ENCODE measurements around the gene CDK14.

The CDK14 gene

DNA sequence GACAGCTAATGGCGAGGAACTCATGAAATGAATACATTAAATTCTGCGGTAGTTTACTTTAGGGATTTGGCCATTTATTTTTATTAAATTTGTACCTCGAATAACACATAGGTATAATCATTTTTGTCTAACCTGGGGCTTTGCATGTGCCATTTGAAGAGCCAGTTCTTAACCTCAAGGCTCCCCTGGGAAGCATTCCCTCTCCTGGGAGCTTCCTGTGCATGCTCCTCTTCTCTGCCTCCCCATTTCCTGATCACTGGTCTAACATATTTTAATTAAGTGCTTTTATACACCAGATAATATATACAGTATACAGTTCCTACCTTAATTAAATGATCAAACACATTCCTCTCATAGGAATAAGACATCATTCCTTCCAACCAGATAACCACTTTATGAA lies 484.2 kb downstream of the CDK14 start:
- TF ChIP-seq ZNF274 (IDR thresholded peaks at IDR 0.05; ENCODE audit: low read depth, low read length), result no peak
- H3K4me3 ChIP-seq (ENCODE audit: low read length), result no peak overlapping the region

DNA sequence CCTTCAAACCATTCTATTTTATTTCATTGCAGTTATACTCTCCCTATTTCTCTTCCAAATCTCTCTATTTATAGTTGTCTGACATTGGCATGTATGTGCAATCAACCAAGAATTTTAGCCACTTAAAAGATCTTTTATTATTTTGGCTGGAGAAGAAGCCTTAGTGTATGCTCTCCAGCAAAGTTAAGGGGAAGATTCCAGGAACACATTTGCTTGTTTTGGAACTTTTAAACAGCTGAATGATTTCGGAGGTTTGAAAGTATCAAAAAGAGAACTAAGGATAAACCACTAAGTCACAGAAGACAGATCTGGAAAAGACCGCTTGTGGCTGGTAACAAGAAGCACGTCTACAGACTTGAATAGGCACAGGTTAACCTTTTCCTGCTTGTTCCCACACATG lies 485.9 kb downstream of the CDK14 start:
- TF ChIP-seq ZNF274 (IDR thresholded peaks at IDR 0.05; ENCODE audit: low read depth, low read length), result no peak
- no peak overlapping the region for H3K4me3 ChIP-seq (ENCODE audit: low read length)

DNA sequence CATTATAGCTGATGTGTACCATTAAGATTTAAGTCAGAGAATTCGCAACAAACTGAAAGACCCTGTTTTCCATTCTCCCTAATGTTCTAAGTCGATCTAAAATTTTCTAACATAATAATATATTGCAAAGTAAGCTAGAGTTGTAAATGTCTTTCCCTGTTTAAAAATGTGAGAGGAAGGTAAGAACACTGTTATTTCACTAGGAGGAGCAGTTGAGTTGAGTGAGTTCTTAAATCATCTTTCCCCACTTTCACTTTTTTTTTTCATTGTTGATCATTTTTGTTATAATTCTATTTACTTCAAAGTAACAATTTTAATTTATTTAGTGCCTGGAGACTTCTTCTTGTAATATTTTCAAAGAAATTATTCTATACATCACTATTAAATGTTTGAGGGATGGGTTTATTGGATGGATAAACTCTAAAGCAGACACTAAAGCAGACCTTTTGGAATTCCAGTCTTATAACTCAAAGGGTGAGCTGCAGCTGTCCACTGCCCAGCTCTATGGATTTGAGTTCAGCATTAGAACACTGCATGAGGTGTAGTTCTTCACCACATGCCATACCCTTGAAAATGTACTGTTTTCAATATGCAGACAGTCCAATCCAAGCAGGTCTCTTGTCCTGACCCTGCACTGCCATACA lies 486.9 kb downstream of the CDK14 start:
- H3K4me3 ChIP-seq (ENCODE audit: low read length), result no peak overlapping the region
- no peak for TF ChIP-seq ZNF274 (IDR thresholded peaks at IDR 0.05; ENCODE audit: low read depth, low read length)

DNA sequence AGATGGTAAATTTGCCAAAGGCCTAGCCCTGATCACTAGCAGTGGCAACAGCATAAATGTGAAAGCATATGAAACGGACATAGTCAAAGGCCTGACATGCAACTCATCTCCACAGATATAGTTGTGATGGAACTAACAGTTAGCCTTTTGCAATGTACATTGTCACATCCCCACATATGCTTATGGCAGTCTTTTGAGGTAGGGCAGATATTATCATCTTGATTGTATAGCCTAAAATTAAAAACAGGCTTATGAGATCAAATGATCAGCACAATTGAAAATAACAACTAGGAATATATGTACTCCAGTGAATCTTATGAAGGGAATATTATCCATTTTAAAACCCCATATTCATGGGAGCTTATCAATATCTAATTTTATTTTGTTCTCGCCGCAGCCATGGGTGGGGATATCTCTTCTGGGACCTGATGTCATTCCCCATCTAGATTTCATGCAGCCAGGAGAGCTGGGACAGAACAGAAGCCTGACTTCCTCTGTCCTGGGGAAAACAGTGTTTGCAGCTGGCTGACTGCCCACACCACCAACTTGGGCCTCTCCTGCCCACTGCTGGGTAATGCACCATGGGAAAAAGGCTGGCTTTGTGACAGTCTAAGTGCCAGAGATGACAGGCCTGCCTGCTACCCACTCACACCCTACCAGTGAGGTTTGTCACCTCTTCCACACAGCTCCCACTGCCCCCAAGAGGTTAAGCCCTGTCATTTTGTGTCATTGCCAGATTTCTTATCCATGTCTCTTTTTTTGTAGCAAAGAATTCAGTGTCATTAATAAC lies 487.9 kb downstream of the CDK14 start:
- no peak overlapping the region for H3K4me3 ChIP-seq (ENCODE audit: low read length)
- TF ChIP-seq ZNF274 (IDR thresholded peaks at IDR 0.05; ENCODE audit: low read depth, low read length), result no peak

DNA sequence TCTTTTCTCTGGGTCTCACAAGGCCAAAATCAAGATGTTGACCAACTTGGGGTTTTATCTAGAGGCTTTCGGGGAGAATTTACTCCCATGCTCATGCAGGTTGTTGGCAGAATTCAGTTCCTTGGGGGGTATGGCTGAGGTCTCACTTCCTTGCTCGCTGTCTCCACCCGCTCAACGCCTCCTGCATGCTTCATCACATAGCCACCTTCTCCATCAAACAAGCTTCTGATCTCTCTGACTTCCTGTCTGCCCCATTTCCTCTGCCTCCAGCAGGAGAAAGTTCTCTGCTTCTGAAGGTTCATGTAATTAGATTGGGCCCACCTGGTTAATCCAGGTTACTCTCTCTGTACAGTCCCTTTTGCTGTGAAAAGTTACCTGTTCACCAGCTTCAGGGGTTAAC lies 489.1 kb downstream of the CDK14 start:
- no peak for TF ChIP-seq ZNF274 (IDR thresholded peaks at IDR 0.05; ENCODE audit: low read depth, low read length)
- no peak overlapping the region for H3K4me3 ChIP-seq (ENCODE audit: low read length)

DNA sequence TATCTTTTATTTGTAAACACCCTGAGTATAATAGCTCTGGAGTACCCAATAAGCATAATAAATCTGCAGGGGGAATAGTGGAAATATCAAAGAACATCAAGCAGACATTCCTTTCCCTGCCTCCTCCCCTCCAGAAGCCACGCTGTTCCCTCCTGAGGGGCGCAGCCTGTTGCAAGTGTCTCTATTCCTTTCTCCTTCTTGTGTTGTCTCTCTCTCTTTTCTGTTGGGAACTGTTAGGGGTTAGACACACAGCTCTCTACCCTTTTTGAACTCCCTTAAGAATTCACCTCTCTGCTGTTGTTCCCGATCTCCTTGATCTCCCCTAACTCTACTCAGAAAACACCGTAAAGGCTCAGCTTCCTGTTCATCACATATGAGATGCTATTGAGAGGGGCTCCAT lies 490.1 kb downstream of the CDK14 start:
- TF ChIP-seq ZNF274 (IDR thresholded peaks at IDR 0.05; ENCODE audit: low read depth, low read length), result no peak

DNA sequence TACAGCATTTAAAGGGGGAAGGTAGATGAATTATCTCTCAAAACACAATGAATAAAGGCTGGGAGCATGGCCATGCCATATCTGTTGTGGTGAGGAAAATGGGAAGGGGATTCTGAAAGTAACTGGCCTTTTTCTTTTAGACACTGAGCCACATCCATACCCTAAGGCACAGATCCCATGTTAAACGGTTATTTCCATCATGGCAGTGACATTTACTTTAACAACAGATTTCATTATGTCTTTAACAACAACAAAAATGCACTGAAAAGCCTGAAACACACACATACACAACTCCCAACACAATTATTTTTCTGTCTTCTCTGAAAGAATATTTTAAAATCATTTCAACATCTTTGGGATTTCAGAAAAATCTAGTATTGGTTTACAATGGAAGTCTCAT lies 492.0 kb downstream of the CDK14 start:
- TF ChIP-seq ZNF274 (IDR thresholded peaks at IDR 0.05; ENCODE audit: low read depth, low read length), result no peak
- H3K4me3 ChIP-seq (ENCODE audit: low read length), result no peak overlapping the region

More for the DNA sequence above, 490.1 kb downstream of the CDK14 start:
- no peak overlapping the region for H3K4me3 ChIP-seq (ENCODE audit: low read length)

DNA sequence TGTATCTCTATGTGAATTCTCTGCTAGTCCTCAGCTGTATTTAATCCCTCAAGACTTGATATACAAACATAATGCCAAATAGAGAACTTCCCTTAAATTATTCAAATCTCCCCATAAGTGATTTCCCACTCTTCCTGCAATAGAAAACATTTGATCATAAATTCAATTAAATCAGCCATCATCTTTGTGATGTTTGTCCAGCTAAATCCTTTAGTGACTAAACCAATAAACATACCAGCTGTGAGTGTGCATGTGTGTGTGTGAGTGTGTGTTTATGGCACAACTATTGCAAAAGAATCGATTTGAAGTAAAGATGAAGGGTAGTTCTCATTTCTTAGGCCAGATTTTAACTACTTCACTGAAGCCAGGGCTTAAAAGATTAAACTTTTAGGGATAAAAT lies 492.6 kb downstream of the CDK14 start:
- TF ChIP-seq ZNF274 (IDR thresholded peaks at IDR 0.05; ENCODE audit: low read depth, low read length), result no peak
- no peak overlapping the region for H3K4me3 ChIP-seq (ENCODE audit: low read length)

DNA sequence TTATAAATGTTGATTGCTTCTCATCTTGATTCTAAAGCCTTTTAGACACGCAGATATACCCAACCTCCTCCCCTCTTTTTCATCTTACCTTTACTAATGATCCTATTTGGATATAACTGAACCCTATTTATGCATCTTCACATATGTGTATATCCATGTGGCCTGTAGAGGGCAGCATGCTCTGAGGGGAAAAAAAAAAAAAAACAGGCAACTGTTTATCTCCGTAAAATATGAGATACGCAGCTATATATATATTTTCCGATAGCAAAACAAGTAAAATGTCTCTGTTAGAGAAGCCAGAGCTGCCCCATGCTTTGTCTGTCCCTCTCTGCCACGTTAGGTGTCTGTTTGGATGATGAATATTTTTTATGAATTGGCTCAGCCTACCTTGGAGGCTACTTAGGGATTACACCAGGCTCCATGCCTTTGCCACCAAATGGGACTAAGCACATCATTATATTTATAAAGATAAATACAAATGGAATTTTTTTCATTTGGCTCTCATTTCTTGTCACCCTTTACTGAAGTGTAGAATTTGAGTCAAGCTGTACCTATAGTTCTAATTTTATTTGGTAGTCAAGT lies 493.4 kb downstream of the CDK14 start:
- no peak overlapping the region for H3K4me3 ChIP-seq (ENCODE audit: low read length)
- no peak for TF ChIP-seq ZNF274 (IDR thresholded peaks at IDR 0.05; ENCODE audit: low read depth, low read length)

DNA sequence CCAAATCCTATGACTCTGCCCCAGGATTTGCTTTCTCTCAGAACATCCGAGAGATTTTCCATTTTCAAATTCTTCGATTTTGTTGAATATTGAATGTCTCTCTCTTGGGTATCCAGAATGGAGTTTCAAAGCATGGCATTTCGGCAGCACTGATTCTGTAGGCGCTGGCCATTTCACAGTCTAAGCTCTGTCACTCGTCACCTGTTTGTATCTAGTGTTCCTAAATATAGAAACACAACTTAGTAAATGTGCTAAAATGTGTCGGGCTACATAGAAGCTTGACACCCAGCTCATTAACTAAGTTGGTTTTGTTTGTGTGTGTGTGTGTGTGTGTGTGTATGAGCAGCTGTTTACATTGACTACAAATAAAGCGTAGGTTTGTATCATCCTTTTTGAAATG lies 494.6 kb downstream of the CDK14 start:
- TF ChIP-seq ZNF274 (IDR thresholded peaks at IDR 0.05; ENCODE audit: low read depth, low read length), result no peak
- H3K4me3 ChIP-seq (ENCODE audit: low read length), result no peak overlapping the region

DNA sequence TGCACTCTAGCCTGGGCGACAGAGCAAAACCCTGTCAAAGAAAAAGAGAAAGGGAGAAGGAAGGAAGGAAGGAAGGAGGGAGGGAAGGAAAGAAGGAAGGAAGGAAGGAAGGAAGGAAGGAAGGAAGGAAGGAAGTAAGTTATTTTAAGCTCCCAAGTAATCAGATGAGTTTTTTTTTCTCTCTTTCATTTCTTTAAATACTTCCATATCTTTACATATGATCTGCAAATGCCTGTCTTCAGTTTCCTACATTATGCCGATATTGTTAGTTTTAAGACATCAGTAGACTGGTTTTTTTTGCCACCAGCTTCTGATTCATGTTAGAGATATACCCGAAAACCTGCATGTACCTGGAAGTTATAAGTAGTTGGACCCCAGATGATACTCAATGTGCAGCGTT lies 495.5 kb downstream of the CDK14 start:
- TF ChIP-seq ZNF274 (IDR thresholded peaks at IDR 0.05; ENCODE audit: low read depth, low read length), result no peak
- H3K4me3 ChIP-seq (ENCODE audit: low read length), result no peak overlapping the region

DNA sequence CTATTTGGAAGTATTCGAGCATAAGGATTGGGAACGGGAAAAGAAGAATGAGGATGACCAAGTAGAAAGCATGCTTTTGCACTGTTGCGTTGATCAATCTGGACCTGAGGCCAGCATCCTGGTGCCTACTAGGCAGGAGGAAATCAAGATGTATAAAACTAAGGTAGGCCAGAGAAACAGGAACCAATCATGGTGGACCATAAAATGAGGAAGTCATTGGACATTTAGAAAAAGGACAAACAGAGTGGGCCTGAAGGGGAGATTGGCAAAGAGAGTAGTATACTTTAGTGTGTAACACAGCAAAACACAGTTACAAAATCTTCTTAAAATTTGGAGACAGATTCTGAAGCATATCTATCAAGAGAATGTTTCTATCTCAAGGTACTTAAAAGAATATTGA lies 497.1 kb downstream of the CDK14 start:
- H3K4me3 ChIP-seq (ENCODE audit: low read length), result no peak overlapping the region
- no peak for TF ChIP-seq ZNF274 (IDR thresholded peaks at IDR 0.05; ENCODE audit: low read depth, low read length)

DNA sequence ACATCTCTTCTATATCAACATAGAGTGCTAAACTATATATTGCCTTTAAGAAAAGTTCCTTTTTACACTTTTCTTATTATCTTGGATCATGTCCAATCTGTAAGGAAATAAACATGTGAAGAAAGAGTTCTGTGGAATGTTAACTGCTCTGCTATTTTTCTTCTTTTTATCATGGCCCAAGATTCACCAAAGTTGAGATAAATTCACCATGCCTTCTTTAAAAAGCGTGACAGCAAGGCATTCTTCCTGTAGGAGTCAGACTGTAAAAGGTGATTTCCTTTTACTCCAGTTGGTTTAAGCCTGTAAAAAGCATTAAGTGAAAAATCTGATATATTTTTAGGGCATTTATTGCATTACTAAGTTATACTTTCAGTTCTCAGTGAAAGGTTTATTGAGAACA lies 502.4 kb downstream of the CDK14 start:
- TF ChIP-seq ZNF274 (IDR thresholded peaks at IDR 0.05; ENCODE audit: low read depth, low read length), result no peak

DNA sequence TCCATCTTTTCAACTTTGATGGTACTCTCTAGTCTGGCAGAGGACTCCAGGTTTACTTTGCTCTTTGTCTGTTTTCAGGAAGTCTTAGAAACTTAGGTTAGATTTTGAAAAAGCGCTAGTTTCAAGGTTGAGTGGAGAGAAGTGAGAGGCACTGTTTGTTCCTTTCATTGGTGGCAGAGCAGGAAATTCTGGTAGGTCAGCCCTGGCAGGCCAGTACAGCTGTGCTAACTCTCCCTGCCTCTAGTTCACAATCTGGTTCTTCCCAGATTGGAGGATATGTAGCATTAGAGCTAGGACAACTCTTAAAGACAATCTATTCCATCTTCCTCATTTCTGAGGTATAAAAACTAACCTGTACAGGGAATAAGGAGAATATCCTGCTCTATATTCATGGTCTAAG lies 507.2 kb downstream of the CDK14 start:
- TF ChIP-seq ZNF274 (IDR thresholded peaks at IDR 0.05; ENCODE audit: low read depth, low read length), result no peak
- H3K4me3 ChIP-seq (ENCODE audit: low read length), result no peak overlapping the region

More for the DNA sequence above, 502.4 kb downstream of the CDK14 start:
- no peak overlapping the region for H3K4me3 ChIP-seq (ENCODE audit: low read length)

DNA sequence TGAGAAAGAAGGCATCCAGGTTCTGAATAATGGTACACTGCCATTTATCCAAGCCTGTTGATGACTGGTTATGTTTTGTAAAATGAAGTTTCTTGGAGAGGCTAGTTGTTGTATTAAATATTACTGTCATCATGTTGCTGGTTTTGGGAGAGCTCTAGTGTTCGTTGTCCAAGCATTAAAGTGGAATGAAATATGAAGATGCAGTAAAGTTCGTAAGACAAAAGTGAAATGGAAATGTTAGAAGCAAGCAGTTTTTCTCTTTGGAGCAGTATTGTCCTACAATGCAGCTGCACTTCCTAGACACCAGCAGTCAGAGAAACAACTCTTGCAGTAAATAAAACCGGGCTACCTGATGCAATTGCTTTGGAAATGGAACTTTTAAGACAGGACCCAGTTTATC lies 511.3 kb downstream of the CDK14 start:
- H3K4me3 ChIP-seq (ENCODE audit: low read length), result no peak overlapping the region
- no peak for TF ChIP-seq ZNF274 (IDR thresholded peaks at IDR 0.05; ENCODE audit: low read depth, low read length)
